ENCODE measurements around the gene MYO10. TPM values are rescaled to one million over a fixed set of nuclear protein-coding genes. Genes with fewer than 3 reads are reported as not detected.
"Not testable (repeated sequence)": the region's sequence is repeated elsewhere in the genome, so short reads cannot be mapped to it uniquely, and the experiment has no call there.

The MYO10 gene
- total RNA-seq, 4 donors from 2014 or later = 51.6 to 190 (median 72.9) TPM

GRCh38 chr5:16660982-16661381 is 275.1 kb downstream of the MYO10 start:
- peaks cover 0 to 4% (median 0%) of the 10 kb centered on the region in 4 donors for H3K4me1 ChIP-seq
- 70 to 100% methylated on average over 1 to 5 of the region's 5 CpGs for WGBS, 2 donors (ENCODE audit: low coverage in 1 of 2)
- no peak for TF ChIP-seq CTCF (IDR thresholded peaks at IDR 0.05)
- intact Hi-C loops (cut with DNase I; ENCODE audit: low total_unique reads) (no loop called here), in situ Hi-C loops (cut with MboI; ENCODE audit: low pct_ligation_motif_present in 1 of 4, low pct_unique_long_range_greater_than_20kb in 1 of 4, low sequenced_read_pairs in 3 of 4) (loop anchor here in 2 of 4 donors (10.0 to 25.0 kb wide), 3 partner anchors 174 to 499 kb away; no protein-coding TSS in a partner anchor)
- H3K4me3 ChIP-seq = no peak overlapping the region
- no peaks in the 10 kb centered on the region for H3K36me3 ChIP-seq
- peaks cover 3% of the 10 kb centered on the region for H3K27me3 ChIP-seq
- H3K27ac ChIP-seq = no peak overlapping the region
- no peaks in the 10 kb centered on the region for H3K9me3 ChIP-seq
- DNase-seq = no peak

- no peaks in the 10 kb centered on the region for H3K9me3 ChIP-seq
- in situ Hi-C loops (cut with MboI; ENCODE audit: low pct_ligation_motif_present in 1 of 4, low pct_unique_long_range_greater_than_20kb in 1 of 4, low sequenced_read_pairs in 3 of 4) = loop anchor here in 2 of 4 donors (25.0 kb wide), 2 partner anchors 172 to 497 kb away; no protein-coding TSS in a partner anchor
- WGBS, 2 donors (ENCODE audit: low coverage in 1 of 2) = 67 to 71% methylated on average over 1 of the region's 1 CpG
Measured at GRCh38 chr5:16659536-16659935, 276.6 kb downstream of the MYO10 start.

GRCh38 chr5:16656561-16657191 is 279.4 kb downstream of the MYO10 start:
- H3K36me3 ChIP-seq = no peaks in the 10 kb centered on the region
- in situ Hi-C loops (cut with MboI; ENCODE audit: low pct_ligation_motif_present in 1 of 4, low pct_unique_long_range_greater_than_20kb in 1 of 4, low sequenced_read_pairs in 3 of 4) = loop anchor here in 2 of 4 donors (25.0 kb wide), 2 partner anchors 169 to 494 kb away; no protein-coding TSS in a partner anchor
- no peaks in the 10 kb centered on the region for H3K4me1 ChIP-seq
- no peaks in the 10 kb centered on the region for H3K9me3 ChIP-seq
- 78 to 84% methylated on average over 2 of the region's 2 CpGs for WGBS, 2 donors (ENCODE audit: low coverage in 1 of 2)
- H3K4me3 ChIP-seq = no peak overlapping the region
- peaks cover 3% of the 10 kb centered on the region for H3K27me3 ChIP-seq
- TF ChIP-seq CTCF (IDR thresholded peaks at IDR 0.05) = no peak
- no peak for TF ChIP-seq POLR2AphosphoS5 (IDR thresholded peaks at IDR 0.05)
- TF ChIP-seq EP300 (IDR thresholded peaks at IDR 0.05; ENCODE audit: low read depth) = no peak
- no peak for DNase-seq
- no peak overlapping the region for H3K27ac ChIP-seq
- intact Hi-C loops (cut with DNase I; ENCODE audit: low total_unique reads) = no loop called here

More at GRCh38 chr5:16659536-16659935, 276.6 kb downstream of the MYO10 start:
- TF ChIP-seq CTCF (IDR thresholded peaks at IDR 0.05) (no peak), EP300 (IDR thresholded peaks at IDR 0.05; ENCODE audit: low read depth) (no peak), POLR2AphosphoS5 (IDR thresholded peaks at IDR 0.05) (no peak), POLR2A (IDR thresholded peaks at IDR 0.05) (no peak)
- intact Hi-C loops (cut with DNase I; ENCODE audit: low total_unique reads) = no loop called here
- Histone ChIP-seq H3K4me1 (no peaks in the 10 kb centered on the region), H3K27me3 (peaks cover 3% of the 10 kb centered on the region), H3K4me3 (no peak overlapping the region), H3K36me3 (no peaks in the 10 kb centered on the region), H3K27ac (no peak overlapping the region)
- DNase-seq = no peak

- intact Hi-C loops (cut with DNase I; ENCODE audit: low total_unique reads) = no loop called here
- no peaks in the 10 kb centered on the region for H3K27me3 ChIP-seq
Measured at GRCh38 chr5:16654647-16655334, 281.3 kb downstream of the MYO10 start.

GRCh38 chr5:16648739-16649138 is 287.3 kb downstream of the MYO10 start:
- not testable (repeated sequence) for H3K36me3 ChIP-seq

More at GRCh38 chr5:16654647-16655334, 281.3 kb downstream of the MYO10 start:
- DNase-seq = no peak
- H3K4me1 ChIP-seq = no peaks in the 10 kb centered on the region
- no peaks in the 10 kb centered on the region for H3K36me3 ChIP-seq
- no peak overlapping the region for H3K27ac ChIP-seq
- in situ Hi-C loops (cut with MboI; ENCODE audit: low pct_ligation_motif_present in 1 of 4, low pct_unique_long_range_greater_than_20kb in 1 of 4, low sequenced_read_pairs in 3 of 4) = loop anchor here in 2 of 4 donors (25.0 kb wide), 2 partner anchors 167 to 492 kb away; no protein-coding TSS in a partner anchor
- TF ChIP-seq POLR2AphosphoS5 (IDR thresholded peaks at IDR 0.05) (no peak), POLR2A (IDR thresholded peaks at IDR 0.05) (no peak), CTCF (IDR thresholded peaks at IDR 0.05) (no peak), EP300 (IDR thresholded peaks at IDR 0.05; ENCODE audit: low read depth) (no peak)
- no peak overlapping the region for H3K4me3 ChIP-seq
- 59 to 61% methylated on average over 4 to 6 of the region's 6 CpGs for WGBS, 2 donors (ENCODE audit: low coverage in 1 of 2)
- H3K9me3 ChIP-seq = no peaks in the 10 kb centered on the region

More at GRCh38 chr5:16648739-16649138, 287.3 kb downstream of the MYO10 start:
- H3K9me3 ChIP-seq; H3K27ac ChIP-seq; DNase-seq; intact Hi-C loops (cut with DNase I; ENCODE audit: low total_unique reads); H3K27me3 ChIP-seq; H3K4me1 ChIP-seq; H3K4me3 ChIP-seq; in situ Hi-C loops (cut with MboI; ENCODE audit: low pct_ligation_motif_present in 1 of 4, low pct_unique_long_range_greater_than_20kb in 1 of 4, low sequenced_read_pairs in 3 of 4): not testable (repeated sequence)
- 92% methylated on average over 7 of the region's 8 CpGs; no CpG with 5 or more reads in 1 of the 2 donors for WGBS, 2 donors (ENCODE audit: low coverage in 1 of 2)
